NCI-H345 (cell line): ENCODE results near the gene OGN.

Experiments
- DNase-seq: peaks from one replicate; lab custom pipeline; 2025; lab: John Stamatoyannopoulos, UW

The OGN gene

DNA sequence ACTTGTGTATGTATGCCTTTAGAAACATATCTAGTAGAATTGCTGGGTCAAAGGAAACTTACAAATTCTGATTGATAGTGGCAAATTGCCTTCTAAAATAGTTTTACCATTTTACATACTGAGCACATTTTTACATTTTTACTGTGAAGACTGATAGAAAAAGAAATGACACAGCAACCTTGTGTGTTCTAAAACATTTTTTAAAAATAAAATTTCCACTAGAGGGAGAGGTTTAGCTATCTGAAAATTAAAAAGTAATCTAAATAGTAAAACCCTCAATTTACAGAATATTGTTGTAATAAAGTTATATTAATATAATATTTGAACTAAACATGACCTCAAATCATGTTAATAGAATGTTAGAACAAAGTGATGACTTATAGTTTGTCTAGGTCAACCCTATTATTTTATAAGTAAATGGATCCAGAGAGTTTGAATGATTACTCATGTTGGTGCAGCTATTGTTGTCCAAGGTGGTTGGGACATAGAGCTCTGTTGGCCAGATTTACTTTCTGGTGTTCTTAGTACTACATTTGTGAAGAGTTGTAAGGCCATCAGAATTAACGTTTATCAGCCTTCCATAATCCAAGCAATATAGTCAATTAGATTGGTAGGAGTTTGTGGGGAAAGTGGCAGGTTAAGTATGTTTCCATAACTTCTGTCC is 61.4 kb downstream of the OGN start:
- no peak for DNase-seq

DNA sequence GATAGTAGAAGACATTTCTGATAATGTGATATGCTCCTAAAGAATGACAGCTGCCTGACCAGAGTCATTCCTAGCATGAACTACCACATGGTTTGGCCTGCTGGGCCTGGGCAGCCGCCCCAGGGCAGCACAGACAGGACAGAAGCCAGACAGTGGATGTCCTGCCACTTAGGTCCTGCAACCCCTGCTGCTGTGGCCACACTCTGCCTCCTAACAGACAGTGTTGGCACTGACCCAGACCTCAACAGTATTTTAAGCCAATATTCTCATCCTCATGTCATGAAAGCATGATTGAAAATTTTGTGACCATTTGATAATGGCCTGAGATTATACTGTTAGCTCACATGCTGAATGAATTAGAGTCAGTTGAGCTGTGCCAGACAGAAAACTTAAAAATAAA is 62.8 kb downstream of the OGN start:
- DNase-seq: no peak

DNA sequence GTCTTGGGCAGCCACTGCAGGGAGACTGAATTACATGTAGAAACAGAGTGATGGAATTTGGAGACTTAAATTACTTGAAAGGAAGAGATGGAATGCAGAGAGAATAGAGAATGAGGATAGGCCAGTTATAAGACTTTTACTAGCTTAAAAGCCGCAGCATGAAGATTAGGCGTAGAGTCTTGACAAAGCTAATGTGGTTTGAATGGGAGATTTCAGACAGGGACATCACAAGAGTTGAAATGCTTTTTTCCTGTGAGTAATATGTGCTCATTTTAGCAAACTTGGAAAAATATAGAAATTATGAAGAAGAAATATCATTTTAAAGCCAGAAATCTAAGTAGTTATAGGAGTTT is 71.1 kb downstream of the OGN start:
- no peak for DNase-seq
